Measurements from ENCODE around the gene HOOK2.
"Not testable (repeated sequence)": the region's sequence is repeated elsewhere in the genome, so short reads cannot be mapped to it uniquely, and the experiment has no call there.

HOOK2 gene

GRCh38 chr19:12751635-12752034, 23.7 kb downstream of the HOOK2 start, which contains the start of gene BEST2:
Gene BEST2, plus strand, starts transcription at chr19:12751791. Its CDS starts 802 bp downstream, at chr19:12752593.
- no peak for DNase-seq

GRCh38 chr19:12750851-12751250, 24.5 kb downstream of the HOOK2 start:
- DNase-seq, result no peak

- no peak for DNase-seq
Measured at GRCh38 chr19:12749938-12750521, 25.3 kb downstream of the HOOK2 start.

DNA sequence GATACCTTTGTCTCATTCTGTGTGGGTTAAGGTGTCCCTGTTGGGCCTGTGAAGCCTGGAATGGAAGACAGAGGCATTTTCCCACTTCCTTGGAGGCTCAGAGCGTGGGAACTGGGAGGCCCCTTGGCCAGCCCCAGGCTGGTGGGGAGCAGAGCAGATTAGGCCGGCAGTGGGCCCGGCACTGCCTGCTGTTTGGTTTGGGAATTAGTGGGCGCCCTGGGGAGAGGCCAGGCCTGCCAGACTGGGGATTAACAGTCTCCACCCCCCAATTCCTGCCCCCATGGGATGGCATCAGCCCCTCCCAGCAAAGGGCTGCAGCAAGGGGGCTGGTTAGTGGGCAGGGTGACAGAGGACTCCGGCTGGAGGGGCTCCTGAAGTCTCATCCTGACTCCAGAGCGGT, 26.9 kb downstream of the HOOK2 start:
- no peak for DNase-seq

GRCh38 chr19:12745166-12745897, 30.0 kb downstream of the HOOK2 start:
- DNase-seq, result no peak

- no peak for DNase-seq
Measured at GRCh38 chr19:12737835-12738351, 37.5 kb downstream of the HOOK2 start.

DNA sequence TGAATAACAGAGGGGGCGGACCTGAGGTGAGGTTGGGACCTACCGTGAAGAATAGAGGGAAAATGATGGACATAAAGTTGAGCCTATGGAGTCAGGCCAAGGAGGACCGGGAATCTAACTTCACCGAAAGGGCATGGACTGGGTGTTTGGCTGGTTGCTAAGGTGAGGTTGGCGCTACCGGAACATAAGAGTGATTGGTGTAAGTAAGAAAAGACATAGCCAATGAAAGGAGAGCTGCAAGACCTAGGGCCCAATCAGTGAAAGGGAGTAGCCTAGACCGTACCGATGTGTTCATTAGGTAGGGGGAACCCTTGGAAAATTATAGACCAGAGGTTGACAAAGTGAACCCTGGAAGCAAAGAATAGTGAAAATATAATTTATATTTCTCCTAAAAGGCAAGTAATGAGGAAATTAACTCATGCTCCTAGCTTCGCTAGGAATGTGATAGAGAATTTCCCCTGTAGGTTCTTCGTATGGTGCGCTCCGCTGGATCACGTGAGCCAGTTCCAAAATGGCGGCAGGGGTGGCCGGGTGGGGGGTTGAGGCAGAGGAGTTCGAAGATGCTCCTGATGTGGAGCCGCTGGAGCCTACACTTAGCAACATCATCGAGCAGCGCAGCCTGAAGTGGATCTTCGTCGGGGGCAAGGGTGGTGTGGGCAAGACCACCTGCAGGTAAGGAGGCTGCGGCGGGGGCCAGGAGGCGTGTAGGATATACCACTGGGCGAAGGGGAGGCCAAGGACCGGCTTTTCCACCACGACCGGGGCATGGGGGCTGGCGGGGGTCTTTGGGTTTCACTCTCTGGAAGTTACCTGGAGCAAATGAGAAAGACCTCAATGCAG, 38.1 kb downstream of the HOOK2 start, which contains the start of gene GET3:
Gene GET3 (plus strand): TSS at position 503 of the 840 bp plus-strand sequence. CDS start 9 bp downstream, at position 512.
- DNase-seq, result peak; percentile 90

GRCh38 chr19:12733369-12734214, 41.8 kb downstream of the HOOK2 start:
- DNase-seq, result peak; percentile 59

DNA sequence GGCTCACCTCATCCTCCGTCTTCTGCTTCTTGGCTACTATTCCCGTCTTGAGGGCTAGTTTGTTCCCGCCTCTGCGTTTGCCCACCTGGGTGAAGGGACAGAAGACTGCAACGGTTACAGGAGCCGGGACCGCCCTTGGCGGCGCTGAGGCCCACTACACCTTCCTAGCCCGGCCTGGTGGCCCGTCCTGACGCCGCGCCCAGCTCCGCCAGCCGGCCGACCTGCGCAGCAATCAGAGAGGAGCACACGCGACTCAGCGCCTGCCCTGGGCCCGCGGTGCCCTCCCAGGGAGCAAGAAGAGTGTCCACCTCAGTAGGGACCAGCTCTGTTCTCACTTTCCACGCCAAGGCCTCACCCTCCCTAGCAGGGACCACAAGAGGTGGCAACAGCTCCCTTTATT, 44.0 kb downstream of the HOOK2 start:
- DNase-seq, result no peak

DNA sequence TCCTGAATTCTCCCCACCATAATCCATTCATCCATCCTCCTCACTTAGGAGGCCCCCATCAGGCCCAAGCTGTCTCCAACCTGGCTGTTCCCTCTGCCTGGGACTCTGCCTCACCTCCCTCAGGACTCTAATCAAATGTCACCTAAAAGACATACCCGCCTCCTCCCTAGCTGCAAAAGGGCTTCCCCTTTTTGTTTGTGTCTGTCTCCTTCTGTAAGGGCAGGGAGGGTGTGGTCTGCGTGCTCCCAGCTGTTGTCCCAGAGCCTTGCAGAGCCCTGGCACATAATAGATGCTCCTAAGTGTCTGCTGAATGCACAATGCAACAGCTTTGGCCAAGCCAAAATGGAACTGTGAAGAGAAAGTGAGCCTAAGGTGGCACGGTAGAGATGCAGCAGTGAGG, 45.3 kb downstream of the HOOK2 start:
- no peak for DNase-seq

DNA sequence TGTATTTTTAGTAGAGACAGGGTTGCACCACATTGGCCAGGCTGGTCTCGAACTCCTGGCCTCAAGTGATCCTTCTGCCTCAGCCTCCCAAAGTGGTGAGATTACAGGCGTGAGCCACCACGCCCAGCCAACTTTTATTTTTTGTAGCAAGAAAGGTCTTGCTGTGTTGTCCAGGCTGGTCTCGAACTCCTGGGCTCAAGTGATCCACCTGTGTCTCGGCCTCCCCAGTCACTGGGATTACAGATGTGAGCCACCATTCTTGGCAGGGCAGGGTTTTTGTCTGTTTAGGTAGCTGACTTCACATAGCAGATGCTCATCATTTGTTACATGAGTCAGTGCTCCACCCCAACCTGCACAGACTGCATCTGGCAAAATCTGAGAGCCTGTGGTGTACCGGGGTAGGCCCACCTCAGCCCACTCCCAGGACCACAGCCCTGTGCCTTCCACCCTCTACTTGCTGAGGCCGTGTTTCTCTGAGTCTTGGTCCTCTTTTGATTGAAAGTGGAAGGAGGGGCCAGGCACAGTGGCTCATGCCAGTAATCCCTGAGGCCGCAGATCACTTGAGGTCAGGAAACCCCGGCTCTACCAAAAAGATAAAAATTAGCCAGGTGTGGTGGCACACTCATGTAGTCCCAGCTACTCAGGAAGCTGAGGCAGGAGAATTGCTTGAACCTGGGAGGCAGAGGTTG, 47.5 kb downstream of the HOOK2 start:
- no peak for DNase-seq

- DNase-seq, result no peak
Measured at GRCh38 chr19:12726988-12727316, 48.4 kb downstream of the HOOK2 start.

GRCh38 chr19:12725612-12726011, 49.7 kb downstream of the HOOK2 start:
- DNase-seq, result not testable (repeated sequence)

GRCh38 chr19:12723641-12724426, 51.5 kb downstream of the HOOK2 start, which contains the start of gene TNPO2:
Gene TNPO2, minus strand, starts transcription at chr19:12723932. Its CDS starts 2,955 bp downstream, at chr19:12720977.
- DNase-seq, result peak; percentile 68

DNA sequence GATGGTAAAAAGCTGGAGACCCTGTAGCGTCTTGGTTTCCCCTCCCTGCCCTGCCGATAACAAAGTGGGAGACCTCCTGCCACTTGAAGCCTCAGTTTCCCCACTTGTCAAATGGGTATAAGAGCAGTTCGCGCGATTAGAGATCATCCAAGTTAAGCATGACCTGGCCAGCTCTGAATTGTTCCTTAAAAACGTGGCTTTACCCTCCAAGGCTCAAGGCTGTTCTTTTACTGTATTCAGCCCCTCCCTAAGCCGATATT, 52.0 kb downstream of the HOOK2 start:
- DNase-seq, result no peak

DNA sequence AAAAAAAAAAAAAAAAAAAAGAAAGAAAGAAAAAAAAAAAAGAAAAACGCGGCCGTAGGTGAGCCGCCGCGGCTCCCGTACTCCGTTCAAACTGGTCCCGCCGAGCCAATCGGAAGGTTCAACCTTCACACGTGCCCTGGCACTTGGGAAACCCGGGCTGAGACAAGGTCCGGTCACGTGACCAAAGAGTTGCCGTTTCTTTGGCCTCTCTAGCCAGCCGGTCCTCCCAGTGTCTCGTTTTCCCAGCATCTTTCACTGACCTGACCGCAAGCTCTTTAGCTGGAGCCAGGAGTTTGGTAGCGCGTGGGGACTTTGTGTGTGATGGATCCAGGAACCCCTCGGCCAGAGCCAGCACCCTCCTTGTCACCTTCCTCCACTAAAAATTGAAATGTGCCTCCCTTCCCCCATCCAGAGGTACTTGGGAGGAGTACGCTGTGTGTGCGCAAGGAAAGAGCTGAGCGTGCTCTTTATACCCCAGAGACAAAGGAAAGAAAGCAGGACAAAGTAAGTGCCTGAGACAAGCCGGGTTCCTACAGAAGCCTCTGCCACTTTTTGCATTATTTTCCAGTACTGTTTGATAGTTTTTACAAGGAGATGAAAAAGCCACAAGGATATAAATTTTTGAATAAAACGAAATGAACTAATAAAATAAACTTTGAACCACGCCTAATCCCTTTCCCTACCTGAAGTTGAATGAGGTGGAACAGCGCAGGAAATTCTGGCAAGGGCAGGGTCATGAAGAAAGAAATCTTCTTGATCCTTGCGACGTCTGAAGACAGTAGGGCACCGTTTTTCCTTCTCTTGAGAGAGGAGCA, 52.6 kb downstream of the HOOK2 start:
- DNase-seq, result peak; percentile 97

DNA sequence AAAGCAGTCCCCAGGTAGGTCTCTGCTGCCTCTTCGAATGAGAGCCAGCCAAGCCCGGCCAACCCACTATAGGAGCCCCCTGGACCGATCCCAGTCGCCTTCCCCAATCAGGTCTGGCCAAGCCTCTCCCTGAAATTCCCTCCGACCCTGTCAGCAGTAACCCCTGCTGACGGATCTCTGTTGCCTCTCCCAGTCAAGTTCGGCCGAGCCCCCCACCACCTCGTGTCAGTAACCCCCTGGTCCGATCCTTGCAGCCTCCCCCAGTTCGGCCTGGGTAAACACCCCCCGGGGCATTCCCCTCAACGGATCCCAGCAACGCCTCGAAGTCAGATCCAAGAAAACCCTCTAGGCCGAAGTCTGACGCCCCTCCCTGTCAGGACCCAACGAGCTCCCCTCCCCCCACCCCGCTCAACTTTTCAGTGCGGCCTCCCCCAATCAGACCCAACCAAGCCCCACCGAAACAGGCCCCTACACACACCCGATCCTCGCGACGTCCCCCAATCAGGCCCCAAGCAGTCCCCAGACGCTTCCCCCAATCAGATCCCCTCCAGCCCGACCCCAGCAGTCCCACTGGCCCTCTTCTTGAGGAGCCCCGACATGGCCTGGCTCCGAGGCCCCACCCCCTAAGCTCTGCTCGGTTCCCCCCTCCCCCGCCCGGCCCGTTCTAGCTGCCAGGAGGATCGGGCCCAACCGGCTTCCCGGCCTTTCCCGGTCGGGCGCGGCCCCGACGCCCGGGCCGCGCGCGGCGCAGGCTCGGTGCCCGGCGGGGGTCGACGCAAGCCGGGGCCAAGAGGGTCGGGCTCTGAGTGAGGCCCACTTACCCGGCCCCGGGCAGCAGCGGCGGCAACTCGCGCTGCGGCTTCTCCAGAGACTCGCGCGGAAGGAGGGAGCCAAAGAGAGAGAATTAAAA, 53.4 kb downstream of the HOOK2 start:
- peak; percentile 61 for DNase-seq

- no peak for DNase-seq
Measured at GRCh38 chr19:12720851-12721655, 54.3 kb downstream of the HOOK2 start.
